GM19467 (cell line): ENCODE measurements around the gene IQCN.

Experiments used
- ATAC-seq: cut with Tn5 transposase; IDR thresholded peaks from one replicate; pipeline ENCODE4 v1.9.1; 2021; ENCODE audit warnings: mild to moderate bottlenecking, moderate library complexity; ENCODE audit not compliant: unreplicated experiment

Gene IQCN

DNA sequence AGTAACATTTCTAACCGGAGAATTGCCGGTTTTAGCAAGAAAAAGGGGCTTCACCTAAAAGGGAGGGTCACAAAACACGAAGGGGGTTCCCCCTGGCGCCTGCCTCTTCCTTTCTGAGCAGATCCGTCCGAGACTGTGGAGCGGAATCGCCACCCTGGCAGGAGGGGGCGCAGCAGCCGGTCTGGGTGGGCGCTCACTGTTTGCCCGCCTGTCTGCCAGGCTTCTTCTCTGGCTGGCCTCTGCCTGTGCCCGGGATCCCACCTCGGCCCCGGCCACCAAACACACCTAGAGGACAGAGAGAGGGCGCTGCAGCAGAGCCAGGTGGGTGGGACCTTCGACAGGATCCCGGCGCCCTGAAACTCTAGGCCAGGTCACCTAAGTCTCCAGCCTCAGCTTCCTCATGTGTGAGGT is 33.0 kb upstream of the IQCN start:
- no peak for ATAC-seq

DNA sequence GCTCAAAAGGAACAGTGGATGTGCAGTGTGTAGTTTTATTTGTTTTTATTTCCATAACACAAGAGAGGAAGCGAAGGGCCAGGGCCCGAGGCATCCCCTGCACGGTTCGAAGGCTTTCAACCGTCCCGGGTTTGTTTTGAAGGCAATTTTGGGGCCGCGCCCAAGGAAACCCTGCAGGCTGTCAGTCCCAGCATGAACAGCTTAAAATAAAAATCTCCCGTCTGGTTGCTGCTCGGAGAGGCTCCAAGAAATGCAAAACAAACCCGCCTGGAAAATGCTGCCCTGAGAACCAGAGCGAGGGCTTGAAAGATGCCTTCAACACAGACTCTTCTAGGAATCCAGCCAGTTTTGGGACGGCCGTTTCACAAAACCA is 32.6 kb upstream of the IQCN start:
- no peak for ATAC-seq

DNA sequence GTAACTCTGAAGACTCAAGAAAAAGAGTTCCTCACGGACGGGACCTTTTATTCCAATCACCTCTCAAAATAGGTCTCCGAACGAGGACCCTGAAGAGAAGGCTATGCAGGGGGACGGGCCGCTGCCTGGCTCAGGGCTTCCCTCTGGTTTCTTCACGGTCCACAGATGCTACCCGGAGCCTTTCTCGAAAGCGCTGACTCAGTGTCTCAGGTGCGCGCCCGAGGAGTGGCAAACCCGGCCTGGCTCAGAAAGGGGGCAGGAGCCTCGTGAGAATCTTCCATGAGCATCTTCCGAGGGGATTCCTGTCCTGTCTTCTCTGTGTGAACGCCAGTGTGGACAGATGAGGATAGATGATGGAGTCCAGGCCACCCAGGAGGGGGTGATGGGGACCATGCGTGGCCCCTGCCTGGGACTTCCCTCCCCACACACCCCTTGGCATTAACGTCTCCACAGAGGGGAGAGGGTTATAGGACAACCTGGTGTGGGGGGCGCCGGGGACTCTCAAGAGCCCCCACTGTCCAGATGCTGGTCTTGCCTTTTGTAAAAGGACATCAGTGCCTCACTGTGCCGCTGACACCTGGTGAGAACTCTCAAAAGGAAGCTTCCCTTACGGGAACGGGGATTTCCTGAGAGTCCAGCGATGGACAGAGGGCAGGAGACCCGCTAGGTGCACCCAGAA is 32.1 kb upstream of the IQCN start:
- ATAC-seq, result no peak

DNA sequence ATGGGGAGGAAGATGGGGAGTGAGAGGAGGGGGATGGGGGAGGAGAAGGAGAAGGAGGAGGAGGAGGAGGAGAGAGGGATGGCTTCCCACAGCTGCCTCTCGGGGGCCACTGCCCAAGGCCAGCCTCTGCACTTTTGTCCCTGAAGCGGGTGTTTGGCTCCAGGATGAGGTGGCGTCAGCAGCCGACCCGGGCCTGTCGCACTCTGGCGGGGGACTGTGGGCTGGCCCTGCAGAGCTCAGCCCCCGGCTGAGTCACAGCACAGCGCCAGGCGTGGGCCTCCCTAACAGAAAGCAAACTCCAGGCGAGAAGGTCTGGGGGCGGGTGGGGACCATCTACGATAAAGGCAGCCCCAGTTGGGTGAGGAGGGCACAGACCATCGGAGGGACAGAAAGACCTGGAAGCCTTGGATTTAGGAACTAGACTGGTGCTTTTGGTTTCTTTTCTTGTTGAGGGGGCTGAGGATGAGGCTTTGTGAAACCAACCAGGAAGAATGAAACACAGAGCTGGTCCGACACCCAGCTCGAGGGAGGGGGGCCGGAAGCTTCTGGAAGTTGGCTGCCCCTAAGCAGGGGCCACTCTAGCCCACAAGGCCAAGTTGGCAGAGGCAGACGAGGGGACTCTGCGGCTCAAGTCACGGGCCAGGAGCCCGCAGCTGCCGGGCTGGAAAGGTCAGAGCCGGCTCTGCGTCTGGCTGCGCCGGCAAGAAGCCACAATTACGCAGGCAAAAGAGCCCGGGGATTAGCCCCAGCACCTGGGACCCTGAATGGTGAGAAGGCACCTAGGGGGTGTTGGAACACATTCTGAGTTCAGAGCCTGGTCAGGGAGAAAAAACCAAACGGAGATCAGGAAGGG is 30.4 kb upstream of the IQCN start:
- peak; percentile 31 for ATAC-seq

DNA sequence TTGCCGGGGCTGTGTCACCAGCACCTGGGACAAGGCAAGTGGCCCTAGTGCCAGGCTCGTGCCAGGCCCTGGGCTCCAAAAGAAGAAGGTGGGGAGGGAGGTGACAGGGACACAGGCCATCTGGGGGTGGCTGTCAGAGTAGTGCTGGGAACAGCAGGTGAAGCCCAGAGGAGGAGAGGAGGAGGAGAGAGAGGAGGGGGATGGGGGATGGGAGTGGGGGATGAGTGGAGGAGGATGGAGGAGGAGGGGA is 29.9 kb upstream of the IQCN start:
- ATAC-seq, result no peak

DNA sequence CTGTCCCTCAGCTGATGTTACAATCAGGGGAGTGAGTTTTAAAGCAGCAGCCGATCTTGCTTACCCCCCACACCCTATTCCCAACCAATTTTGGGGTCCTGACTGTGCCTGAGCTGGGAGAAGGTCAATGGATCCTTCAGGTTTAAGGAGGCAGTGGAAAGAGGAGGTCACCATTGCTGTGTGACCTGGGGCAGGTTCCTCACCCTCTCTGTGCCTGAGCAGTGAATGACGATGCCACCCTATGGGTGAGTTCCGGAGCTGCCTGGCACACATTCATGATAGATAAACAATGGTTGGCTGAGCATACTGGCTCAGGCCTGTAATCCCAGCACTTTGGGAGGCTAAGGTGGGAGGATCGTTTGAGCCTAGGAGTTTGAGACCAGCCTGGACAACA is 27.5 kb upstream of the IQCN start:
- no peak for ATAC-seq

DNA sequence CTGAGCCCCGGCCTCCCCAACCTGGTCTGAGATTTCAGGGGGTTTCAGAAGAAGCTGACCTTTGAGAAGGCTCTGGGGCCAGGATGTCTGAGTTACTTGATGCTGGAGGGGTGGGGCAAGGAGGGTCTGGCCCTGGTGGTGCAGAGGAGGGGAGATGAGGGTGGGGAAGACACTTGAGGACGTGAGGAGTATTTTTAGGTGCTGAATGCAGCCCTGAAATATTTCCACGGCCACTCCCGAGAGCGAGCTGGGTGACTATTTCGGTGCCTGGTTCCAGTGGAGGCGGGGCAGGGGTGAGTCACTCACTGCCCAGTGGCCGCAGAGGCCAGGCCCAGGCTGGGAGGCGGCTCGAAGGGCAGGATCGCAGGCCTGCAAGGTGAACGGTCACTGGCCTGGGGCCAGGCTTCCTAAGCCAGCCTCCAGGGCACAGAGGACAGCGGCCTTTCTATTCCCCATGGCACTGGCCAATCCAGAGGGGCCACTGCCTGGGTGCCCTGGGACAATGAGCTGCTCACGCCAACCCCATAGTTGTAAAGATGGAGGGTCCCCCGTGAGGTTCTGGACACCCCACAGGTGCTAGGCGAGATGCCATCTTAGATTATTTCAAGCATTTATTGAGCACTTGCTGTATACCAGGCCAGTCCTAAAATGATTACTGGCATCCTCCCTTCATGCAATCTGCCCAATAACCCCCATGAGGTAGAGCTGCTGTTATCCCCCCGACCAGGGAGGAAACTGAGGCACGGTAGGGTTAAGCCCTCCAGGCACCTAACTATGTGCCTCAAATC is 26.9 kb upstream of the IQCN start:
- ATAC-seq, result no peak

DNA sequence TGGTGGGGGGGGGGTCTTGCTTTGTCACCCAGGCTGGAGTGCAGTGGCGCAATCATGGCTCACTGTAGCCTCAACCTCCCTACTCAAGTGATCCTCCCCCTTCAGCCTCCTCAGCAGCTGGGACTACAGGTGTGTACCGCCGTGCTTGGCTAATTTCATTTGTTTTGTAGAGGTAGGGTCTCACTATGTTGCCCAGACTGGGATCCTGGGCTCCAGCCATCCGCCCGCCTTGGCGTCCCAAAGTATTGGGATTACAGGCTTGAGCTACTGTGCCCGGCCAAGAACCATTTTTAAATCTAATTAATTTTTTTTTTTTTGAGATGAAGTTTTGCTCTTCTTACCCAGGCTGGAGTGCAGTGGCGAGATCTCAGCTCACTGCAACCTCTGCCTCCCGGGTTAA is 25.4 kb upstream of the IQCN start:
- no peak for ATAC-seq

DNA sequence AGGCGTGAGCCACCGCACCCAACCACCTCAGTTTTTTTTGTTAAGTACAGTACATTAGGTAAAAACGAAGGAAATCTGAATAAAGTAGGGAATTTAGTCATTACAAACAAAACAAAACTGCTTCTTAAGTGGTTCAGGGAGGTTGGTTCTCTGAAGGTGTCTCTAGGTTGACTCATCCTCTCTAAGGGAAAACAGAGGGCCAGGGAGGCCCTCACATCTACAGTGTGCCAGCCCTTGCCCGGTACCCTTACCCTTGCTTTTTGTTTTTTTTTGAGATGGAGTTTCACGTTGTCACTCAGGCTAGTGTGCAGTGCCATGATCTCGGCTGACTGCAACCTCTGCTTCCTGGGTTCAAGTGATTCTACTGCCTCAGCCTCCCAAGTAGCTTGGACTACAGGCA is 24.3 kb upstream of the IQCN start:
- no peak for ATAC-seq

DNA sequence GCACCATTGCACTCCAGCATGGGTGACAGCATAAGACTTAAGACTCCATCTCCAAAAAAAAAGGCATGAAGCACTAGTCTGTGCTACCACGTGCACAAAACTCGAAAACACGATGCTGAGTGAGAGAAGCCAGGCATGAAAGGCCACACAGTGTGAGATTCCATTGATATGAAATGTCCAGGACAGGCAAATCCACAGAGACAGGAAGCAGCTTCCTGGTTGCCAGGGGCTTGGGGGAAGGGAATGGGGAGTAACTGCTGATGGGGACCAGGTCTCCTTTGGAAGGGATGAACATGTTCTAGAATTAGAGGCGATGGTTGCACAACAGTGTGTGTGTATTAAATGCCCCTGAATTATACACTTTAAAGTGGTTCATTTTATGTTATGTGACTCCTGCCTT is 23.1 kb upstream of the IQCN start:
- no peak for ATAC-seq

DNA sequence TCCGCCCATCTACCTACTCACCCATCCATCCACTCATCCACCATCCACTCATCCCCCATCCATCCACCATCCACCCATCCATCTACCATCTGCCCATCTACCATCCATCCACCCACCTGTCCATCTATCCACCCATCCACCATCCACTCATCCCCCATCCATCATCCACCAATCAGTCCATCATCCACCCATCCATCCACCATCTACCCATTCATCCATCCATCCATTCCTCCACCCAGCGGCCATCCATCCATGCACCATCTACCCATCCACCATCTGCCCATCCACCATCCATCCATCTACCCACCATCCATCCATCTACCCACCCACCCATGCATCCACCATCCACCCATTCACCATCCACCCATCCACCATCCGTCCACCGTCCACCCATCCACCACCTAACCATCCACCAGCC is 20.8 kb upstream of the IQCN start:
- no peak for ATAC-seq

DNA sequence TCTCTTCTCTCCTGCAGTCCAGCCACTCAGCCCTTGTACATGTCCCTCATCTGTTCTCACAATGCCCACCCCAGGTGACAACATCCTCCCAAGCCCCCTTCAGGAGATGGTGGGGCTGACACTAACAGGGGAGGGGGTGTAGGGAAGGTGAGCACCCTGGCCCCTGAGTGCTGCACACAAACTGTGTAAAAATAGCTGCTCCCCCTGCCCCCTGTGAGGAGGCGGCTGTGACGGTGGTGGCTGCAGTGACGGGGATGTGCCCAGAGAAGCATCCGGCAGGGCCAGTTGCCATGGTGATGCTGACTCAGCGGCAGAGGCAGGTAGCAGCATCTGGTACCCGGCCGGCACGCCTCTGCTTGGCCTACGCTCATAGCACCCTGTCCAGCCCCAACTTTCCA is 20.2 kb upstream of the IQCN start:
- no peak for ATAC-seq

DNA sequence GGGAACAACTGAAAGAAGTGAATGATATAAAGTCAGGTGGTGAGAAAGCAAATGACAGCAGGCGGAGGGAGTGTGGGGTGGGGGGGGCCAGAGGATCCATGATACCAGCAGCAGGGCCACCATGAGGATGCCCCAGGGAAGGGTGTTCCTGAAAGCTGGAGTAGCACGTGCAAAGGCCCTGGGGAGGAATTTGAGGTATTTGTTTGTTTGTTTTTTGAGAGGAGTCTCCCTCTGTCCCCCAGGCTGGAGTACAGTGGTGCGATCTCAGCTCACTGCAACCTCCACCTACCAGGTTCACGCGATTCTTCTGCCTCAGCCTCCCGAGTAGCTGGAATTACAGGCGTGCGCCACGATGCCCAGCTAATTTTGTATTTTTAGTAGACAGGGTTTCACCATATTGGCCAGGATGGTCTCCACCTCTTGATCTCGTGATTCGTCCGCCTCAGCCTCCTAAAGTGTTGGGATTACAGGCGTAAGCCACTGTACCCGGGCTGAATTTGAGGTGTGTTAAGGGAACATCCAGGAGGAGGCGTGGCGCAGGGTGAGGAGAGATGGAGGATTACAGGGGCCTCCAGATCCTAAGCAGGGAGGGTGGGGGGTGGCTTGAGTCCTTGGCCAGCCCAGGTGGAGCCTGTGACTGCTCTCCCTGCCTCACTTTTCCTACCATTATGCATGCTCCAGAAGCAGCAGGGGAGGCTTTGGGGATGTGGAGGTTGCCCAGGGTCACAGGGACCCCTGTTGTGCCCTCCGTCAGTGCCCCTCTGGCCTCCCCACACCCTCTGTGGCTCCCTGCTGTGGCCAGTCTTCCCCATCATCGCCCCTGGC is 19.6 kb upstream of the IQCN start:
- no peak for ATAC-seq

DNA sequence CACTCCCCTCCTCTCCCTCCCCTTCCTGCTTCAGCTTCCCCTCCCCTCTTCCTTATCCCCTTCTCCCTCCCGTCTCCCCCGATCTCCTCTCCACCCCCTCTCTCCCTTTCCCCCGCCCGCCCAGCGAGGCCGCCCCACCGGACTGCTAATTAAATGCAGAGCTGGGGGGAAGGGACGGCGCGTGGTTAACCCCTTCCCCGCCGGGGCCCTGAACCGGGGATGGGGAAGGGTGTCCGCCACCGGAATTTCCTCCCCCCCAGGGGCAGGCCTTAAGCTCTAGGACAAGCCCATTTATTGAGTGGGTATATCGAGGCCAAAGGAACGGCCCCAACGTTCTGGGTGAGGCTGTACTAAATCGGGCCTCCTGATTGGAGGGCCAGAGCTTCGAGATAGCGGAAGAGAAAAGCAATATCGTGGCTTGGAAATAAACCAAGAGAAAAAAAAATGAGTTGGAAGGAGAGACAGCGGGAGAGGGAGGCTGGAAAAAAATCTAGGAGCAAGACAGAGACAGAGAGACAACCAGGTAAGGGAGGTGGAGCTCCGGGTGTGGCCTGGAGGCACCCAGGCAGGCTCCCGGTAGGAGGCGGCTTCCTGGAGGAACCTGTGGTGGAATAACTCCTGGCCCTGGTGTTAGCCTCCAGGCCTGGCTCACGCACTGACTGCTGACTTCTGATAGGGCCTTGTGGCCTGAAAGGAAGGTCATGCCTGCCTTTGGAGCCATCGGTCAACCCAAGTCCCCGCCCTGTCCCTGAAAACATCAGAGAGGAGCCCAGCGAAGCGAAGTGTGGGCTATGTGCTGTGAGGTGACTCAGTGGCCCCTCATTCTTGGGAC is 18.8 kb upstream of the IQCN start:
- ATAC-seq, result no peak

DNA sequence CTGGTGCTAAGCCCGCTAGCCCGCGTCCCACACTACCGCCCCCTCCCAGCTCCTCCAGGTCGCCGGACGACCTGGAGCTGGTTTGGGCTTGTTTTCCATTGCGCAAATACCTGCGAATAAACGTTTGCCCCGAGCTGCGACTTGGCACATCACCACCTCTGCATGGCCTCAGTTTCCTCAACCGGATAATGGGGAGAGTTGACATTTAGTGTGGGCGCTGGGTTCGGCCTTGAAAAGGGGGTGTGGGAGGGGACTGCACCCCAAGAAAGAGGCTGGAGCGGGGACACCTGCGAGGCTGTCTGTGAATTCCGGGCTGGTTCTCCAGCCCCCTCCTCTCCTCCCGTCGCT is 18.2 kb upstream of the IQCN start:
- ATAC-seq, result no peak

DNA sequence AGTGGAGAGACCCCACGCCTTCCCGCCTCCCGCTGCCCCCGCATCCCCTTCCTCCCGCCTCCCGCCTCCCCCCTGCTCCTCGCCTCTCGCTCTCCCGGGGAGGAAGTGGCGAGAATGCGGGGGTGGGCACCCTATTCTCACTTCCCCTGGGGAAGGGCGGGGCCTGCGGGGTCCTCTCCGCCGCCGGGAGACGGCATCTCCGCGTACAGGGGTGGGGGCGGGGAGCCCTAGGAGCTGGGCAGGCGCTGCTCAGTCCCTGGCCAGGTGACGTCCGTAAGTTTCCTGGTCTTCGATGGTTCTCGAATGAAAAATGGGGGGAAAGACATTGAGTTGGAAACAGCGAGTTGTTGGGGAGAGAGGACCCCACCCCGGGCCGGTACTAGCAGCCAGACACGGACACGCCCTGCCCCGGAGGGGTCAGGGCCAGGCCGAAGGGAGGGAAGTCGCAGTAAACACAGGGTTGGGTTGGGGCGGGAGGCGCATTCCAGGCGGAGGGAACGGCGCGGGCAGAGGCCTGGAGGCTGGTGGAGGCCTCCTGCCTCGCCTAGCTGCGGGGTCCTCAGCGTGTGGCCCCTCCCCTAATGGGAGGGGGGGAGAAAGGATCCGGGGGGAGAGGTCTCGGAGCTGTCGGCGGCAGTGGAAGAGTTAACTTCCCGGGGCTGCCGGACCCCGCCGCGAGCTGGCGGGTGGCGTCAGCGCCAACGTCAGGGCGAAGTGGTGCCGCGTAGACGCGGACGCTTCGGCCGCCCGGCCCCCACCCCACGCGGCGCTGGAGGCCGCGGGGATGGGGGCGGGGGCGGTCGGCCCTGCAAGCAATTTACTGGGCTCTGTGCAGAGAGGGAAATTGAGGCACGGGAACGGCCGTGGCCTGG is 17.6 kb upstream of the IQCN start:
- ATAC-seq, result no peak

DNA sequence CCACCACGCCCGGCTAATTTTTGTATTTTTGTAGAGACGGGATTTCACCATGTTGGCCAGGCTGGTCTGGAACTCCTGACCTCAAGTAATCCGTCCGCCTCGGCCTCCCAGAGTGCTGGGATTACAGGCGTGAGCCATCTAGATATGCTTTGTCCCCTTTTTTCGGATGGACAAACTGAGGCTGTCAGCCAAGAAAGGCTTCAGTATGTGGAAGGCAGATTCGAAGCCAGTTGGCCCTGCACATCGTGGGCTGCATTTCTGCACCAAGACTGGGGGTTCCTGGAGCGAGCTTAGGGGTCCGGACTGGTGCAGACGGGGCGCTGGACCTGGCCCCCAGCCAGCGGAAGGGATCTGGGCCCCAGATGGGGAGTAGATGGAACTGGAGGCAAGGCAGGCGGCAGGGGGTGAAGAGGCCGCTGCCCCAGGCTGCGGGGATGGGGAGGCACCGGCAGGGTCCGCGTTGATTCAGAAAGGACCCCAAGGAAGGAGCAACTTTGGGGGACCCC is 16.8 kb upstream of the IQCN start:
- ATAC-seq, result no peak

DNA sequence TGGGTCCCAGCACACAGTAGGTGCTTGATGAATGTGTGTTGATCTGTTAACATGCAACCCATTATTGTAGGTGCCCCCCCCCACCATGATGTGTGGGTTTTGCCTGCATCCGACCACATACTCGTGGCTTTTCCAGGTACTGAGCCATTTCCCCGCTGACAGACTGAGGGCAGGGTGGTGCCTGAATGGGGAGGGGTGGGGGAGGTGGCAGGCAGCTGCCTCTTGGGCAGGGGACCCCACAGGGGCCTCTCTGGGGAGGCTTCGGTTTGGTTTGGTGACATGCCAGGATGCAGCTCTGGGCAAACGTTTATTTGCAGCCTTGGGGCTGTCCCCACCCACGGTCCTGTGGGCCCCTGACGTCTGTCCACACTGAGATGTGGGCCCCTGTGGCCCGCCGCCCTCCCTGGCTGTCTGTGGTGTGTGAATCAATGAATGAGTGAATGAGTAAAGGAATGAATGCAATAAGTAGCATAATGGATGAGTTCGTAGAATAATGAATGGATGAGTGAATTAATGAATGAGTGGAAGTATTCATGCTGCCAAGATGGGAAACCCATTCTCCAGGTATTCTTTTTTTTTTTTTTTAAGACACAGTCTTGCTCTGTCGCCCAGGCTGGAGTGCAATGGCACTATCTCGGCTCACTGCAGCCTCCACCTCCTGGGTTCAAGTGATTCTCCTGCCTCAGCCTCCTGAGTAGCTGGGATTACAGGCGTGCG is 16.2 kb upstream of the IQCN start:
- ATAC-seq, result no peak
